Astrocyte of the spinal cord (primary cell): Measurements from ENCODE around the gene THSD7A.
A peak's percentile ranks its signal among the peaks of the same experiment; 100 is the strongest.

ENCODE experiments used
- DNase-seq: peaks from one replicate; pipeline ENCODE4 v3.0.0; 2011; ENCODE audit warnings: low read depth, low spot score
- H3K4me3 ChIP-seq: 2 replicates; pipeline ENCODE4 v1.5.1; 2011; ENCODE audit warnings: low read depth, mild to moderate bottlenecking, low read length, moderate library complexity
- in situ Hi-C: cut with HindIII; loops from 2 replicates; pipeline ENCODE4 v1.10.0; 2017; ENCODE audit warnings: low sequenced_read_pairs
- TF ChIP-seq, protein P1 (sequence below): IDR thresholded peaks from 2 replicates; pipeline ENCODE4 v1.5.1; 2012; ENCODE audit warnings: low read depth, mild to moderate bottlenecking, low read length, inconsistent platforms

Gene THSD7A

DNA sequence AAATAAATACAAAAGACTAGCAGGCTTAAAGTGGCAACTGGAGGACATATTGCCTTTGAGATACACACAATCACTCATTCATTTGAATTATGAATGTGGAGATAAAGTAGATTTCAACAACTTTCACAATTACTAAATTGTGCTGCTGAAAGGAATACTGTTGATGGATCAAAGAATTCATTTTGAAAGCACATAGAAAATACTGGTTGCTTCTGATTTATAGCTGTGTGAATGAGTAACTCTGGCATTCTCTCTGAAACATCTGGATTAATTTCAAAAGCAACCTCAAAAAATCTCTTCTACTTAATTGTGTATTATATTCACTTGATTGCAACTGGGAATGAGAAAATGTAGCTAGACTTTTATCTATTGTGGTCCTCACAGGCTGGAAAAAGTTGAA, 397.6 kb downstream of the THSD7A start:
- TF ChIP-seq, protein P1, sequence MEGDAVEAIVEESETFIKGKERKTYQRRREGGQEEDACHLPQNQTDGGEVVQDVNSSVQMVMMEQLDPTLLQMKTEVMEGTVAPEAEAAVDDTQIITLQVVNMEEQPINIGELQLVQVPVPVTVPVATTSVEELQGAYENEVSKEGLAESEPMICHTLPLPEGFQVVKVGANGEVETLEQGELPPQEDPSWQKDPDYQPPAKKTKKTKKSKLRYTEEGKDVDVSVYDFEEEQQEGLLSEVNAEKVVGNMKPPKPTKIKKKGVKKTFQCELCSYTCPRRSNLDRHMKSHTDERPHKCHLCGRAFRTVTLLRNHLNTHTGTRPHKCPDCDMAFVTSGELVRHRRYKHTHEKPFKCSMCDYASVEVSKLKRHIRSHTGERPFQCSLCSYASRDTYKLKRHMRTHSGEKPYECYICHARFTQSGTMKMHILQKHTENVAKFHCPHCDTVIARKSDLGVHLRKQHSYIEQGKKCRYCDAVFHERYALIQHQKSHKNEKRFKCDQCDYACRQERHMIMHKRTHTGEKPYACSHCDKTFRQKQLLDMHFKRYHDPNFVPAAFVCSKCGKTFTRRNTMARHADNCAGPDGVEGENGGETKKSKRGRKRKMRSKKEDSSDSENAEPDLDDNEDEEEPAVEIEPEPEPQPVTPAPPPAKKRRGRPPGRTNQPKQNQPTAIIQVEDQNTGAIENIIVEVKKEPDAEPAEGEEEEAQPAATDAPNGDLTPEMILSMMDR = no peak
- in situ Hi-C loops = no loop called here
- no peak overlapping the region for H3K4me3 ChIP-seq
- DNase-seq = peak; percentile 20

DNA sequence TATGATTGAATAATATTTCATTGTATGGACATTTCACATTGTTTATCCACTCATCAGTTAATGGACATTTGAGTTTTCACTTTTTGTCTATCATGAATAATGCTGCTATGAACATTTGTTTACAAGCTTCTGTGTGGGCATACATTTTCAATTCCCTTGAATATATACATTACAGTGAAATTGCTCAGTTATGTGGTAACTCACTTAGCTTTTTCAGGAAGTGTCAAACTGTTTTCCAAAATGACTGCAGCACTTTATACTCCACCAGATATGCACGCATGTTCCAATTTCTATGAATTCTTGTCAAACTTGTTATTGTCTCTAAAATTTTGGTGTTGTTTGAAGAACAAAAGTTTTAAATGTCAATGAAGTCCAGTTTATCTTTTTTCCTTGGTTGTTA, 401.2 kb downstream of the THSD7A start:
- TF ChIP-seq, protein P1 = no peak
- DNase-seq = no peak
- in situ Hi-C loops = no loop called here
- H3K4me3 ChIP-seq = no peak overlapping the region

DNA sequence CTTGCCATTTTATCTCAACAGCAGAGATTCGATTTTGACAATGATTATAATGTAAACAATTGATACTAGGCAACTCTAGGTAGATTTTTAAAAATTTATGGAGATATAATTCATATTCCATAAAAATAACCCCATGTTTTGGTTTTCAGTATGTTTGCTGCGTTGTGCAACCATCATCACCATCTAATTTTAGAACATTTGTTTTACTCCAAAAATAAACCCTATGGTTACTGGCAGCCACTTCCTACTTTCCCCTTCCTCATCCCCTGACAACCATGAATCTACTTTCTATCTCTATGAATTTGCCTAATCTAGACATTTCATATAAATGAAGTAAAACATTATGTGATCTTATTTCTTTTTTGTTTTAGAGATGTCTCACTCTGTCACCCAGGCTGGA, 401.9 kb downstream of the THSD7A start:
- no peak overlapping the region for H3K4me3 ChIP-seq
- in situ Hi-C loops = no loop called here
- no peak for DNase-seq
- TF ChIP-seq, protein P1 = no peak

DNA sequence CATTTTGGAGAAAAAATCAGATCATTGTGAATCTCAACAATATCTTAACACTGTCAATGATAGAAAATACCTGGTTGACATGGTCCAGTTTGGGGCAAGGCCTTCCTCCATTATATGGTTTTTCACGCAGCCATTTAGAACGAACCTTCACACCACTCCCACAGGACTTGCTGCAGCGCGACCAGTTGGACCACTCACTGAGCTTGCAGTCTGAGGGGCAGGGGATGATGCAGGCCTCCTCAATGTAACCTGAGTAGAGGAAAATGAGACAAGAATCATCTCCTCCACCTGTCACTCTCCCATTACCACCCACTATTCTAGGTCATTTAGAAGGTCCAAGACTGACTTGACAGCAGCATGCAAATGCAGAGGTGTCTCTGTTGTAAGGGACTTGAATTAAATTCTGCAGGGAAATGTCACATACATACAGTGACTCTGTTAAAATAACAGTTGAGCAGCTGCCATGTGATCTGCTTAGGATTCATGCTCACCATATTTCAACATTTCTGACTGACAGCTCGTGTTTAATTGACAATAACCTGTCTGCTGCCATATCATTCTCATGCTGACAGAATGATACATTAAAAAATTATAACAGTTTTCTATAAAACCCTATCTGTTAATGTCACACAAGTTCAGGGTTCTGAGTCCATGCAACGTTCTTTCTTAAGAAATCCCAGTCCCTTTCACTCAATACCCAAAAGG, 403.0 kb downstream of the THSD7A start:
- no peak overlapping the region for H3K4me3 ChIP-seq
- TF ChIP-seq, protein P1 = no peak
- no peak for DNase-seq
- in situ Hi-C loops = no loop called here

DNA sequence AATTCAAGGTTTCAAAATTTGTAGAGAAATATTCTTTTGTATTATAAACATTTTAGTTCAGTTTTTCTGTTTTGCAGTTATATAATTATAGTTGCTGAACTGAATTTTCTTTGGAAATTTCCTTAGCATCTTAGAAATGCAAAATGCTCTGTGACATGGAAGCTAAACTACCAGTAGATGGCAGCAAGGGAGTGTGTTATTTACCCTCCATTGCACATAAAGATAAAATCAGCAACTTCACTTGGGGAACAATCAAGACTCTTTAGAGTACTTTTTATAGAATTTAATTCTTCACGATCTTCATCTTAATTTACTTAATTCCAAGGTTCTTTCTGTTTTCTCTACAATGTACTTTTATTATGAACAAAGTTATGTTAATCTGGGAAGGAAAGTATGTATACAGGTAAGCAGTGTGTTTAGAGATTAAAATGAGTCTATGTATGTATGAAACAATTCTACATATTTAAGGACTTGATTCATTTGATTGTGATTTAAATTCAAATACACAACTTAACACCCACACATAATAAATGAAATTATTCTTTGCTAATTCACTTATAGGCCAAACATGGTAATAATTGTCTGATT, 404.2 kb downstream of the THSD7A start:
- TF ChIP-seq, protein P1 = peak; percentile 76
- in situ Hi-C loops = no loop called here
- no peak overlapping the region for H3K4me3 ChIP-seq
- peak; percentile 76 for DNase-seq

DNA sequence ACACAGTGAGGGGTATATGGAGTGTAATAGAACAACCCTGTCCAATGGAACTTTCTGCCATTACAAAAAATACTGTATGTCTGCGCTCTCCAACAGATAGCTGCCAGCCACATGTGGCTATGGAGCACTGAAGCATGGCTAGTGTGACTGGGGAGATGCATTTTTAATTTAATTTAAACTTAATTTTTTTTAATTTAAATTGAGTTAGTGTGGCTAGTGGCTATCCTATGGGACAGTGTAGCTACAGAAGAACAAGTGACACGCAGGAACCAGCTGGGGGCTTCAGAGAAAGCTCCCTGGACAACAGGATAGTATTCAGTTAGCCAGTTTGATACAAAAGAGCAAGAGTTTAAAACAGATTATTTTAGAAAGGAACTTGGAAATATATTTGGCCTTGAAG, 408.0 kb downstream of the THSD7A start:
- DNase-seq = no peak
- TF ChIP-seq, protein P1 = no peak
- in situ Hi-C loops = no loop called here
- no peak overlapping the region for H3K4me3 ChIP-seq
